Fibroblast of peridontal ligament (primary cell): ENCODE measurements around the gene PARD3B.

Source experiments
- DNase-seq: peaks from one replicate; pipeline ENCODE4 v3.0.0-alpha.2; 2010; ENCODE audit errors: extremely low read depth

Gene PARD3B

DNA sequence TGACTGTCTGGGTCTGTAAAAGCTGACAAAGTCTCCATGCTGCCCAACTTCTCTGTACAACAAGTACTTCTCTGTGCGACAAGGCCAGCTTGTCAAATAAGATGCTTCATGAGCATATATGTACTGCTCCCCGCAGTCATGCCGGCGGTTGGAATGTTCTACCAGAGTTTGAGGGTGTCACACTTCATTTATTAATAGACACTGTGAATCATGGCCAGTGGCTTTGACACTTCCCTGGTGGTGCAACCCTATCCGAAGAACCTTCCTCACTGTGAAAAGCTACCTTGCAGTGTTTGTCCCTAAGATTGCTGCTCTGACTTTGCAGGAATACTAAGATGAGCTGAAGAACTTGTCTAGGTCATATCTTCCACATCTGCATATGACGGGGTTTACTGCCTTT lies 1016.2 kb downstream of the PARD3B start:
- no peak for DNase-seq

- no peak for DNase-seq
Observed at GRCh38 chr2:205563646-205564045, 1018.4 kb downstream of the PARD3B start.

DNA sequence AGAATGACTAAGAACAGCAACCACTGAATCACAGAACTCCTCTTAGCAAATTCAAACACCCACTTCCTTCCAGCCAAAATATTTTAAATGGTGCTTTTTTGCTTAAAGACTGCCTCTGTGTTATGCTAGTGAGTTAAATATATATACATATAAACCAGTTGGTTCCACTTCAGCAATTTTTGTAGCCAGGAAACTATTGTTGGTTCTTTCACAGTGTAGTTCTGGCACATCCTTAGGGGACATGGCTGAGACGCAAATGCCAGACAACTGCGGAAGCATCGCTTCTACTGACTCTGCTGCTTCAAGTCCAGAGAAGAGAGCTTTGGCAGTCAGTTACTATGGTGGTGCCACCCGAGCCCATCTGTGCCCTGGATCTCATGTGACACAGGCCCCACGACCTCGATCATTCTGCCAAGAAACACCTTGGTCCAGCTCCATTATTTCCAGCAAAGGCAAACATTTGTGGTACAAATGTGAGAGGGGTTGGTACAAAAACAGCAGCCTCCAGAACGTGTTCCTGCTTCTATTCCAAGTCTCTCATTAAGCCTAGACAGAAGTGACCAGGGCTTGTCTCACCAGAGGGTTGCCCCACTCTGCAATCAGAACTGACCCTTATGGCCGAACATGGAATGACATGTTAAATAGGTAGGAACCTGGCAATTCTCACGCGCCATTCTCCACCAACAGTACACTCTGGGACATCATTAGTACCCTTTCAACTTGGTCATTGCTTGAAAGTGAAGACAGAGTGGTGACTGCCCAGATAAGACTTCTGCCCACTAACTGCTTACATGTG lies 1019.3 kb downstream of the PARD3B start:
- peak; percentile 23 for DNase-seq

DNA sequence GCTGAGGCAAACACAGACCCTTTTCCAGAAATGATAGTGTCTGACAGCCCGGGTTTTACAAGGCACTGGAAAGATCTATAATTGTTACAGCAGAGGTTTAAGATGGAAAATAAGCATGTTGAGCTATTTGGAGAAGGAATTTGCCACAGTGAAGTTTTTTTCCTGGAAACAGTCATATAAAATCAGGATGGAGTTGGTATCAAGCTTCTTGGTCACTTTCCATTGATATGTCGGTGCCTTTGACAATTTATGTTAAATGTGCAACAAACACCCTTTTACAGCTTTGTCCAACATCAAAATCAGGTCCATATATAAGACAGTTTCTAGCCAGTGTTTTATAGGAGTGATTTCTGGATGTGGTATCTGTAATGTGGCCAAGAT lies 1019.9 kb downstream of the PARD3B start:
- DNase-seq, result no peak

GRCh38 chr2:205566606-205567168 lies 1021.4 kb downstream of the PARD3B start:
- DNase-seq, result no peak

DNA sequence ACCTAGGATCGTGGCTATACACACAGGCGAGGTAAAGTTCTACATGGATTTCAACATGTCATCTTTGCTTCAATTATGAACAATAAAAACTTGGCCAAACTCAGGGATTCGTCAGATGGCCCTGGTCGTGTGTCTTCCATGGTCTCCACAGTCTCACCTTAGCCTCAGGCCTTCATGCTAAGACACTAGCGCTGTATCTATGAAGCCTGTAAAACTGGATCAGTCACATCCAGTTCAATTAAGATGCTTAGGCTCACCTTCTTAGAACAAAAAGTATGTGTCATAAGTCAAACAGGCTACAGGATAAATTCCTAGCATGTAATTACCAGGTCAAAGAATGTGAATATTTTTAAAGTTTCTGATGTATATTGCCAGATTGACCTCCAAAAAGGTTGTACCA lies 1023.3 kb downstream of the PARD3B start:
- DNase-seq, result no peak

DNA sequence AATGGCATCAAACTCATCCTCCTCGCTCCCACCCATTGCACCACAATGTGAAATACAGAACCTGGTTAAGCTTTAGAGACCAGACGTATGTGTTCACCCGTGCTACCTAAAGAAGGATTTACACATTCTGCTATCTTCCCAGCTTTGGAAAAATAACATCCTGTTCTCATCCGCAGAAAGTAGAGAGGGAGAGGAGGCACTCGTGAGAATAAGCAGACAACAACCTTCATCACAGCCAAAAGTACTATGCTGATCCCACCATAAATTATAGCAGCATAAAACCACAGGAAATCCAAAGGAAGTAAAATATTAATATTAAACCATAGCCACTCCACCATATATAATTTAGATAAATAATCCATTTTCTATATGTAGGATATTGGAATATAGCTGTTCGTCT lies 1025.4 kb downstream of the PARD3B start:
- DNase-seq, result no peak

GRCh38 chr2:205571360-205571959 lies 1026.2 kb downstream of the PARD3B start:
- DNase-seq, result no peak

- DNase-seq, result peak; percentile 18
Observed at GRCh38 chr2:205574001-205574400, 1028.7 kb downstream of the PARD3B start.

DNA sequence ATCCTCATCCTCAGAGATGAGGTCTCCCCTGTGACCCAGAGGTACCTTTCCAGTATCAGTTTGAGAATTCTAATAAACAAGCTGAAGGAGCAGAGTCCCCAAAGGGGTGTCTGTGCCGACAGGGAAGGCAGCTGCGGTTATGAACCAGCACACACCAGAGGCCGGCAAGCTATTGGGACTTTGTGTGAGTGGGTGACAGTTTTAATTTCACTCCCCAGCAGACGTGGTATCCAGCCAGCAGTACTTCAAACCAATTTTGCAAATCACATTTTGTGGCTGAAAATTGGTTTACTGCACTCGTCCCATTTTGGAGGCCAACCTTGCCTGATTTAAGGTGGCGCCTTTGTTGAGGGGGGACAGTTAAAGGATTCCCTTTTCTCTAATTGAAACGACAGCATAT lies 1034.1 kb downstream of the PARD3B start:
- DNase-seq, result no peak

DNA sequence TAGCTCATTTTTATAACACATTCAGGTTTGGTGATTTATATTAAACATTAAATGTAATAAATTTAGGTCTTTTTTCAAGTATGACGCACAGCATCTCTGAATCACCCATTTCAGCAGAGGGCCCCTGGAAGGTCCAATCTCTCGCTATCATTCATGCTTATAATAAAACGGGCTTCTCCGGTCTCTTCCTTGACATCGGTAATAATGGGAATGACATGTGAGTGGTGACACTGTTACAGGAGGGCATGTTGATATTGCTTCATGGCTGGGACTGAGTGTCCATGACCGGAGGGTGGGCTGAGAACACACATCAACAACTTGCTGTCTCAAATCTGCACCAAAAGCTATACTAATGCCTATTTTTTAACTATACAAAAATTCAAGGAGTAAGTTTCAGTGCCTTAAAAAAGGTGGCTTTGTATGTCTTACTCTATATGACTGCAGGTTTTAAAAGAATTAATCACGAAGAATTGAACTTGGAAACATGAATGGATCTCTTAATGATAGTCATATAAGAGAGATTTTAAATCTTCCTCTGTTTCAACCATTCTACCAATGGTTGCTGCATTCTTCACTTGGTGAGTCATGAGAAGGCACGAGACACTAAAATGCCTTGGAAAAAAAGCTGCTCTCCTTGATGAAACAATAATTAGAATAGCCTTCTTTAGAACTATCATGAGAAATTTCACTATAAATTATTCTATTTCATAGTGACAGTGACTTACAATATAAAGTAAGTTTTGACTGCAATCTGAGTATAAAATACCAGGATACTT lies 1035.1 kb downstream of the PARD3B start:
- DNase-seq, result peak; percentile 62

GRCh38 chr2:205582366-205582765 lies 1037.1 kb downstream of the PARD3B start:
- DNase-seq, result peak; percentile 16

- no peak for DNase-seq
Observed at GRCh38 chr2:205585449-205586383, 1040.4 kb downstream of the PARD3B start.

DNA sequence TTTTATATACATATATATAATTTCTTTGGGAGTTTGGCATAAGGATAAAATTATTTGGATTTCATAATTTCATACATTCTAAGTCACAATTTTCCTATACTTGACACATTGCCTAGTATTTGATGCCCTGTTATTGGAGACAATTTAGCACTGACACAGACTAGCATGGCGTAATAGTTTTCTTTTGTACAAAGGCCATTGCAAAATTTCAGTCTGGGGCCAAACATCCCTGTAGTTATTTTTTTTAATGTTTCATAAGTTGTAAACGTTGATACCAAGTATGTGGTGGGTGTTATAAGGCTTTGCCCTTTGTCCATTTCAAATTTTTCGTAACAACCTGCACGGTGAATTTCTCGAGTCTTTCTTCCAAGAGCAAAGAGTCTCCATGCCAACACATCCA lies 1041.4 kb downstream of the PARD3B start:
- DNase-seq, result peak; percentile 32

GRCh38 chr2:205589479-205589878 lies 1044.2 kb downstream of the PARD3B start:
- no peak for DNase-seq

DNA sequence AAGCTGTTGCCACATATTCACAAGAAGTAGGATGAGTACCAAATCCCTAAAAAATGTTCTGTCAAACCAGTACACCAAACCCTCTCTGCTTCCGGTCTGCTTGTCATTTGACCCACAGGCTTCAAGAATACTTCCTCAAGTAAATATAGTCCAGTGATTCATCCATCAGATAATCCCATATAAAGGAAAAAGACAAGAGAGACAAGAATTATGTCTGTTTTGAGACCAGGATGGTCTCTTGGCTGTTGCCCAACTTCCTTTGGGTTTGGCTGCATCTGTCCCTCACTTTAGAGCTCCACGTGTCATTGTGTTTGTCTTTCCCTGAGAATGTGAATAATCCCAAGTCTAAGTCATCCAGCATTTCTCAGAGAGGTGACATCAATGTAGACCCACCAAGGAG lies 1045.5 kb downstream of the PARD3B start:
- DNase-seq, result peak; percentile 37

- no peak for DNase-seq
Observed at GRCh38 chr2:205593891-205594290, 1048.6 kb downstream of the PARD3B start.

GRCh38 chr2:205596581-205596980 lies 1051.3 kb downstream of the PARD3B start:
- no peak for DNase-seq

GRCh38 chr2:205605638-205606304 lies 1060.5 kb downstream of the PARD3B start:
- no peak for DNase-seq

DNA sequence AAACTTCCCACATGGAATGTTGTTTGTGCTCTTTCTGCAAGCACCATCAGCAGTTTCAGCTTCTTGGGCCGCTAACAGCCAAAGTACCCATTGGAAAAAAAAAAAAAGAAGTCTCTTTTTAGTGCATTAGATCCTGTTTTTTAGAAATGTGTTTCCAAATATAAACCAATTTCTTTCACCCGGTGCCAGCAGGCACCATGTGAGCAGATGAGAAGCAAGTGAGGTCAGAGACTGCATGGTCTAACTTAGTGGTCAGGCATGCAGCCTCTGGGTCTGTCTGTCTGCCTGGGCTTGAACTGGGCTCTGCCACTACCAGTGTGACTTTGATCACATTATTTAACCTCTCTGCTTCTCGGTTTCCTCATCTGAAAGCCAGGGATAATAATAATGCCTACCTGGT lies 1061.9 kb downstream of the PARD3B start:
- DNase-seq, result no peak

- DNase-seq, result peak; percentile 10
Observed at GRCh38 chr2:205609113-205609512, 1063.8 kb downstream of the PARD3B start.
